ENCODE measurements around the gene WDHD1. TPM values are rescaled to one million over a fixed set of nuclear protein-coding genes. Genes with fewer than 3 reads are reported as not detected.
A peak's percentile ranks its signal among the peaks of the same experiment; 100 is the strongest.

Gene WDHD1
- total RNA-seq, 4 donors from 2014 or later, result 1.2 to 2.3 (median 1.9) TPM

DNA sequence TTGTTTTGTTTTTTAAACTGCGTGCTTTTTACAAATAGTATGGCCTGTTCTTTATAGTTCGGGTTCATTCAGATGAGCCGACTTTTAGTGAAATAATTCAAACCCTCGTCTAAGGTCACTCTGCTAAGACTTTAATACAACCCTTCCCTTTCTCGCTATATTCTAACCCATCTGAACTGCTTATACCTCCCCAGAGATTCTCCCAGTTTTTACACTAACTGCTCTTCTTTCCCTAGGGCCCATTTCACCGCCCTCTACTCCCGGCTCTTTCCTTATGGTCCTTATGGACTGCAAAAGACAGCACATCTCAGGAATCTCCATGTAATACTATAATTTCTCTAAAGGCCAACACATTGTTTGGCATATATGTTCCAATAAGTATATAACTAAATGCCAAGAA lies 26.6 kb upstream of the WDHD1 start:
- no peak for TF ChIP-seq POLR2A (IDR thresholded peaks at IDR 0.05)
- TF ChIP-seq, protein P1, sequence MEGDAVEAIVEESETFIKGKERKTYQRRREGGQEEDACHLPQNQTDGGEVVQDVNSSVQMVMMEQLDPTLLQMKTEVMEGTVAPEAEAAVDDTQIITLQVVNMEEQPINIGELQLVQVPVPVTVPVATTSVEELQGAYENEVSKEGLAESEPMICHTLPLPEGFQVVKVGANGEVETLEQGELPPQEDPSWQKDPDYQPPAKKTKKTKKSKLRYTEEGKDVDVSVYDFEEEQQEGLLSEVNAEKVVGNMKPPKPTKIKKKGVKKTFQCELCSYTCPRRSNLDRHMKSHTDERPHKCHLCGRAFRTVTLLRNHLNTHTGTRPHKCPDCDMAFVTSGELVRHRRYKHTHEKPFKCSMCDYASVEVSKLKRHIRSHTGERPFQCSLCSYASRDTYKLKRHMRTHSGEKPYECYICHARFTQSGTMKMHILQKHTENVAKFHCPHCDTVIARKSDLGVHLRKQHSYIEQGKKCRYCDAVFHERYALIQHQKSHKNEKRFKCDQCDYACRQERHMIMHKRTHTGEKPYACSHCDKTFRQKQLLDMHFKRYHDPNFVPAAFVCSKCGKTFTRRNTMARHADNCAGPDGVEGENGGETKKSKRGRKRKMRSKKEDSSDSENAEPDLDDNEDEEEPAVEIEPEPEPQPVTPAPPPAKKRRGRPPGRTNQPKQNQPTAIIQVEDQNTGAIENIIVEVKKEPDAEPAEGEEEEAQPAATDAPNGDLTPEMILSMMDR (IDR thresholded peaks at IDR 0.05), result no peak

DNA sequence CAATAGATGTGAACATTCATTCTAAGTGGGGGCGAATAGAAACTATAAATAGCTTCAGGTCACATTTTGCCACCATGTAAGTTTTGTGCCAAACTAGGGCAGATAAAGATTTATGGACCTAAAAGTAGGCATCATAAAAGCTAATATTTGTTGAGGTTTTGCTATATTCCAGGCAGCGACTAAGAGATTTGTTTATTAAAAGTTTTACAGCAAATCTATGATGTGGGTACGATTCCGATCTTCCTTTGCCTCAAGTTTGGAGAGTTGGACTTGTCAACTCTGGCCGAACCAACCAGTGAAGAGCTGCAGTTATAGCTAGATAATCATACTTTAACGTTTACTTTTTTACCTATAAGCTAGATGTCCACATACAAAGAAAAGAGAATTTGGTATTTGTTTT lies 26.1 kb upstream of the WDHD1 start:
- WGBS, 2 donors, result 75 to 78% methylated on average over 6 of the region's 6 CpGs
- no peaks in the 10 kb centered on the region for H3K36me3 ChIP-seq
- no peaks in the 10 kb centered on the region for H3K9me3 ChIP-seq
- TF ChIP-seq POLR2A (IDR thresholded peaks at IDR 0.05), result no peak
- TF ChIP-seq, protein P1 (IDR thresholded peaks at IDR 0.05), result no peak
- intact Hi-C loops (cut with DNase I), result no loop called here
- no peaks in the 10 kb centered on the region for H3K27me3 ChIP-seq
- peak overlapping the region in 1 of 3 donors; percentile 100 for H3K27ac ChIP-seq
- DNase-seq, result no peak
- H3K4me1 ChIP-seq, result peaks cover 11 to 20% of the 10 kb centered on the region in 2 donors
- peak overlapping the region in 1 of 3 donors; percentile 81 for H3K4me3 ChIP-seq (replicated peaks in 1 of 3)

More for the DNA sequence above, 26.6 kb upstream of the WDHD1 start:
- no peak overlapping the region for H3K4me3 ChIP-seq (replicated peaks in 1 of 3)
- peaks cover 11 to 20% of the 10 kb centered on the region in 2 donors for H3K4me1 ChIP-seq
- no peaks in the 10 kb centered on the region for H3K27me3 ChIP-seq
- no peak for DNase-seq
- 91% methylated on average over 7 of the region's 7 CpGs for WGBS, 2 donors
- intact Hi-C loops (cut with DNase I), result no loop called here
- H3K9me3 ChIP-seq, result no peaks in the 10 kb centered on the region
- no peak overlapping the region for H3K27ac ChIP-seq
- no peaks in the 10 kb centered on the region for H3K36me3 ChIP-seq

DNA sequence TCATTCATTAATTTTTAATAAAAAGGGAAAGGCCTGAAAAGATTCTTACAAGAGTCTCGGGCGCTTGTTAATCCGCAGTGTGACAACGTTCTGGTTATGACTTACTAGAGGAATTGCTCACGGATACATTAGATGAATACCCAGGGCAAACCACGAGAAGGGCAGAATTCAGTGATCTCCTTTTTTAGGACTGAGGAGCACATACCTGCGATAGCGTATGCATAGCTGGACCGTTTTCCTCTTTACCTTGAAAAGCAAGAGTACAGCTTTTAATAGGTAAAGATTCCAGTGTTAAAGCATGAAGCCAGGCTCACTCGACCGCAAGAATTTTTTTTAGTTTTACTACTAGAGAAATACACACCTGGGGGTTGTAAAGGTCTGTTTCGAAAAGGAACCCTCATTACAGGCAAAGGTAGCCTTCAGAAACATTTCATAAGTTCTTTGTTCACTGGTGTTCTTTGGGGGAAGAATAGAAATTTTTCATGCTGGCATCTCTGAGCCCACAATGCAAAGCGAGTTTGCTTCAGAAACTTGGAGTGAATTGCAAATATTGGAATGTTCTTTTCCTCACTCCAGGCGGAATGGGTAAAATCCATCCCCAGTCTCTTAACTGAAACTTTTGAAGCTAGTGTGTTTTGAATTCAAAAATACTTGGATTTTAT lies 25.5 kb upstream of the WDHD1 start:
- intact Hi-C loops (cut with DNase I), result no loop called here

DNA sequence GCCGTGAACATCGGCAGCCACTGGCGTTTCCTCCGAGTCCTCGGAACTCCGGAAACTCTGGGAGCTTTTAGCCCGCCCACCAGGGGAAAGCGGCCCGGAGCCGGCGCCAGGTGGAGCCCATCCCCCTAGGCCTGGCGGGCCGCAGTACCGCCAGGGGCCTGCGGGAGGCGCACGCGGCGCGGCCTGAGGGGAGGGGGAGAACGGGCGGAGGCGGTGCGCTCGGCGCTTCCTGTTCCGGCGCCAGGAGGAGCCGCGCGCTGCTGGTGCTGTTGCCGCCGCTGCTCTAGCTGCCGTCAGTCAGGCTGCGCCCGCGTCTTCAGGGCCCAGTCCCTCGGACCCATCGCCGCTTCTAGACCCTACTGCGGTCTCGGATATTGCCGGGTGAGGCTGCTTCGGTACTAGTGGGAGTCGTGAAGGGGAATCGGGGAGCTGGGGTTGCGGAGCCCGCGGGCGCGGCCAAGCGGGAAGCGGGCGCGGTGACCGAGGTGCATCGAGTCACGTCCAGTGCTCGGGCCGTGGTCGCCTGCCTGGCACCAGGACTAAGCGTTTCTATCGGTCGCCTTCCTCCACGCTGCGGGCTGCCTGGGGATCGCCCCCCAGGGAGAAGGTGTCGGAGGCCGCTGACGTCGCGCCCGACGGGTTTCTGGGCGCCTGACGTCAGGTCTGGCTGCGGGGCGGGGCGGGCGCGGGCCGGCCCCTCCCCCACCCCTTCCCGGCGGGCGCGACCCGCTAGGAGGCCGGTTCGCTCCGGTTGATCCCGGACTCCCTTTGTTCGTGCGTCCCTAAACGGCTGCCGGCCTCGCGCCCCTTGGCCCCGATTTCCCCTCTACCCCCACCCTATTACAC lies 24.7 kb upstream of the WDHD1 start, which contains the start of gene MAPK1IP1L:
TSS of gene MAPK1IP1L (plus strand) at position 225 of the 846 bp plus-strand sequence. CDS start 10,037 bp downstream, outside the sequence.
- TF ChIP-seq POLR2A (IDR thresholded peaks at IDR 0.05), result peak; percentile 98 to 99
- TF ChIP-seq, protein P1 (IDR thresholded peaks at IDR 0.05), result peak; percentile 87 to 100 (median 100)
- intact Hi-C loops (cut with DNase I), result no loop called here
- WGBS, 2 donors, result 0% methylated on average over 28 to 30 of the region's 98 CpGs
- no peaks in the 10 kb centered on the region for H3K27me3 ChIP-seq
- H3K4me1 ChIP-seq, result peaks cover 11 to 20% of the 10 kb centered on the region in 2 donors
- H3K27ac ChIP-seq, result peak within 1 kb of the TSS; percentile 98 to 100 (median 100)
- no peaks in the 10 kb centered on the region for H3K36me3 ChIP-seq
- H3K9me3 ChIP-seq, result no peaks in the 10 kb centered on the region
- peak; percentile 88 to 92 for DNase-seq
- H3K4me3 ChIP-seq (replicated peaks in 1 of 3), result peak within 1 kb of the TSS; percentile 81 to 98 (median 90)

More for the DNA sequence above, 25.5 kb upstream of the WDHD1 start:
- Histone ChIP-seq H3K4me1 (peaks cover 11 to 20% of the 10 kb centered on the region in 2 donors), H3K4me3 (replicated peaks in 1 of 3) (peak overlapping the region; percentile 81 to 98 (median 90)), H3K9me3 (no peaks in the 10 kb centered on the region), H3K27ac (peak overlapping the region; percentile 98 to 100 (median 100)), H3K36me3 (no peaks in the 10 kb centered on the region), H3K27me3 (no peaks in the 10 kb centered on the region)
- TF ChIP-seq POLR2A (IDR thresholded peaks at IDR 0.05), result no peak
- TF ChIP-seq, protein P1 (IDR thresholded peaks at IDR 0.05), result no peak
- DNase-seq, result no peak
- 4 to 5% methylated on average over 14 of the region's 14 CpGs for WGBS, 2 donors

DNA sequence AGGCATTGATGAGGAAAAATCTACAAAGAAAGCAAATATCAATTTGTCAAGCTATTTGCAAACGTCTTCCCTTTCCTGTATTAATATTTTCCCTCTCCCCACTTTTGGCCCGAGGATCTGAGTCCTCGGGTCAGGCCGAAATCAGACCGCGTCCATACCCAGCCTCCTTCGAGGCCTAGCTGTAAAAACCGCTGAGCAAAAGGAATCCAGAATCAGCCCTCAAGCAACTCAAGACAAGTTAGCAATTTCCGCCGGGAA lies 24.2 kb upstream of the WDHD1 start:
- Histone ChIP-seq H3K9me3 (no peaks in the 10 kb centered on the region), H3K27ac (peak overlapping the region; percentile 61 to 100 (median 100)), H3K36me3 (no peaks in the 10 kb centered on the region), H3K27me3 (no peaks in the 10 kb centered on the region), H3K4me3 (replicated peaks in 1 of 3) (peak overlapping the region in 2 of 3 donors; percentile 12 to 81), H3K4me1 (peaks cover 11 to 20% of the 10 kb centered on the region in 2 donors)
- TF ChIP-seq POLR2A (IDR thresholded peaks at IDR 0.05), result no peak
- TF ChIP-seq, protein P1 (IDR thresholded peaks at IDR 0.05), result no peak
- intact Hi-C loops (cut with DNase I), result no loop called here
- no peak for DNase-seq
- 0 to 1% methylated on average over 10 of the region's 10 CpGs for WGBS, 2 donors

All from thyroid gland (tissue), 4 donors.